Renal cortex interstitium (tissue), 11 donors: ENCODE data around the gene FARS2. TPM values are rescaled to one million over a fixed set of nuclear protein-coding genes. Genes with fewer than 3 reads are reported as not detected.

ENCODE experiments used
- DNase-seq, 11 donors: peaks; one replicate each; pipeline ENCODE4 v3.0.0-alpha.2; 2013; ENCODE audit warnings: low read depth in 9 of 11, low spot score in 4 of 11; ENCODE audit errors: extremely low read depth in 1 of 11
- polyA plus RNA-seq, 3 donors: library from polyadenylated mRNA; unstranded; fragments of 120-200 nt; gene quantifications; one replicate each; pipeline ENCODE4 v1.2.1, GENCODE V29; 2013; ENCODE audit not compliant: insufficient read length in 3 of 3

Gene FARS2
- polyA plus RNA-seq, 3 donors: 18.9 to 21.7 (median 20.0) TPM

- DNase-seq: no peak
Measured at GRCh38 chr6:5278047-5278446, 16.7 kb downstream of the FARS2 start.

DNA sequence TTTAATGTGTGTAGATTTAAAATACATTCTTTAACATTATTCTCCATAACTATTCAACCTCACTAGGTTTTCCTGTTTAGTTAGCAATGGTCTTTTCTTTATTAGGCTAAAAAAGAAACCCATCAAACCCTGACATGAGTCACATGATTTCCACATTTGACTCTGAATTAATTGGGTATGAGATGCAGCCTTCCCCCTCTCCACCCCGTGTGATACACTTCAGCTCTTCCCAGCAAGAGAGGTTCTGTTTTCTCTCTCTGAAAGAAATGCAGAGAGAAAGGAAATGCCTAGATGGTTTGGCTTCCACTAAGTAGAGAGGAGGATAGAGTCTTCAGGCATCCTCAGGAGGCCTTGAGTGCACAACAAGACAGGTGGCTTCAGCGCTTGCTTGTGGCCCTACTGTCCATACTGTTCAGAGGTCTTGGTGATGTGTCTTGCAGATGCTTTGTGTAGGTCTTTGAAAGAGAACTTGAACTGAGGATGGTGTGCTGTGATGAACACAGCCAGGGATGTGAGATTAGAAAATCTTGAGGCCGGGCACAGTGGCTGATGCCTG is 17.3 kb downstream of the FARS2 start:
- no peak for DNase-seq

DNA sequence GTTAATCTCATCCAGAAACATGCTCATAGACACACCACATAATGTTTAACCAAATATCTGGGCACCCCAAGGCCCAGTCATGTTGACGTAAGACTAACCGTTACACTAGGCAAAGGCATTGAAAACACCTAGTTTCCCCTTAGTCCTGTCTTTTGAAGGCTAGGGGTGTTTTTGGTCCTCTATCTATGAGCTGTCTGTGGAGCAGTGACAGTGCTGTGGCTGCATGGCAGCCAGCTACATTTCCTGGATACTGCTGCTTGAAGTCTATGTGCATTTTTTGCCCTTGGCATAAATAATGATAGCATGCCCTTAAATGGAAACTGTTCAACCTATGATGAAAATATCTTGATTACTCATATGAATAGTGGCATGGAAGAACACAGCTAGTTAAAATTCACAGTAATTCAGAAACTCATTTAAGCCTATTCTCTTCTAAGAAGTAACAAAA is 18.6 kb downstream of the FARS2 start:
- DNase-seq: no peak

DNA sequence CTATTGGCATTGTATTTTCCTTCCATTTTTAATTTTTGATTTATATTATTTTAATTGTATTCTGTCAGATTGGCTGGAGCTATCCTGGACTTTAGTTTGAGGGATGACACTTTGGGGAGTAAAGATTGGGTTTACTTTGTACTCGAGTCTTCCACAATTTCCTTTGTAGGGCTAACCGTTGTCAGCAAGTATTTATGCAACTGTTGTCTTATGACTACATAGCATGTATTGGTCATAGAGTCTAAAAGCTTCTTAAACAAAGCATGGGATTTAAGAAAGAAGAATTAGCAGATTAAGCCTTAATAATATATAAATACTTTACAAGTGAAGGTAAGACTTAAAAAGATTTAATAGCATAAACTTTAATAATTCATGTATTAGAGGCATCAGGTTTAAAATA is 19.6 kb downstream of the FARS2 start:
- DNase-seq: no peak

DNA sequence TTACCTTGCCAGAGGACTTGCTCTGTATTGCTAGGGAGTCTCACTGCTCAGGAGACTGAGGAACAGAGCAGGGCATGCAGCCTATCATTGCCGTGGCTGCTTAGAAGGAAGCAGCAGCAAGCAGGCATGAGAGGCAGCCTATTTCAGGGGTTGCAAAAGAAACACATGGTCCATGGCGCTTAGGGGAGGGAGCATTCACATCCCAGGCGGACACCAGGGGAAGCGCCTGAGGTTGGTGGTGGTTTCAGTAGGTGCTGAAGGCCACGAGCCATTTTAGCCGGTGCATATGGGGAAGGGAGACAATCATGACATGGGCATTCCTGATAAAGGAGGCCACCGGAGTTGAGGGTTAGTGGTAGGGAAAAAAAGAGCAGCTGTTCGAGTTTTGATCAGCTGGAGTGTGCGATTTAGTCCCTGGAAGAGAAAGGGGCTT is 20.9 kb downstream of the FARS2 start:
- no peak for DNase-seq

DNA sequence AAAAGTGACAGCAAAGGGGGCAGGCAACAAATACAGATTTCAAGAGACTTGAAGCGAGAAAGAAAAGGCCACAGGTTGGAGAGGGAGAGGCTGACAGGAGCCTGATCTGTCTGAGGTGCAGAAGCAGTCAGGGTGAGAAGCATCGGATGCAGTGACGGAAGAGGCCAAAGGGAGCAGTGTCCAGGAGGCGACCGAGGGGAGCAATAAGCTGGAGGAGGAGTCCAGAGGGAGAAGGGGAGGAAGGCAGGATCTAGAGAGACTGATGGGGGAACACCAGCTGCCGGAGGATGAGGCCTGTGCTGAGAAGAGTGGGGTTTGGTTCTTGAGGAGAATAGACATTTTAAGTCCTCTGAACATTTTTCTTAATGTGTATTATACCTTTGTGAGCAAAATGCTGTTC is 23.8 kb downstream of the FARS2 start:
- no peak for DNase-seq

GRCh38 chr6:5285526-5285925 is 24.2 kb downstream of the FARS2 start:
- no peak for DNase-seq

DNA sequence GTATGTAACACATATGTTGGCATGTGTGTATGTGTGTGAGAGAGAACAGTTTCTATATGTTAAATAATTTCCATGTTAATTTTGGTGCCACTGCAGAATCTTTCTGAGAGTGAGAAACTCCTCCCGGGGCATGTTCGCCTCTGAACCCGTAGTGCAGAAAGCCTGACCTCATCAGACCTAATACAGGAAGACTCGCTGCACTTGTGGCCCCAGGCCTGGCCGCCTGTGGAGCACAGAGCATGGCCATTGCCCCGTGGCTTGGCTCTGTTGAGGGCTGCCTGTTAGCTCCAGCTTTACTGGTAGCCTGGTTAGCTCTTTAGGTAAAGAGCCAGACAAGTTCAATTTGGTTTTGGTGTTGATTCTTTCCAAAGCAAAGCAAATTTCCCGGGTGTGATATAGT is 25.5 kb downstream of the FARS2 start:
- no peak for DNase-seq

- DNase-seq: no peak
Measured at GRCh38 chr6:5287205-5287965, 26.1 kb downstream of the FARS2 start.

DNA sequence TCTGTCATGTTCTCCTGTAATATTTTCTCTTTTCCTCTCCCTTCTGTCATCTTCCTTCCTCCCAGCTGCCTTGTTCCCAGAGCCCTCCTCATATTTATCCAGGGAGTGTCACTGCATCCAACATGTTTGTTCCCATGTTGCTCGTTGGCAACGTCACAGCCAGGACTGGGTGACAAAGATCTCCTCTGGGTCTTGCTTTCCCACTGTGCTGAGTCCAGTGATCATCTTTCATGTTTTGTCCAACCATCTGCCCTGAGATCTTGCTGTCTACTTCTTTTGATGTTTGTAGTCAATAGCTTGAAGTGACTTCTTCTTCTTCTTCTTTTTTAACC is 26.6 kb downstream of the FARS2 start:
- no peak for DNase-seq

GRCh38 chr6:5290097-5290496 is 28.8 kb downstream of the FARS2 start:
- DNase-seq: no peak

DNA sequence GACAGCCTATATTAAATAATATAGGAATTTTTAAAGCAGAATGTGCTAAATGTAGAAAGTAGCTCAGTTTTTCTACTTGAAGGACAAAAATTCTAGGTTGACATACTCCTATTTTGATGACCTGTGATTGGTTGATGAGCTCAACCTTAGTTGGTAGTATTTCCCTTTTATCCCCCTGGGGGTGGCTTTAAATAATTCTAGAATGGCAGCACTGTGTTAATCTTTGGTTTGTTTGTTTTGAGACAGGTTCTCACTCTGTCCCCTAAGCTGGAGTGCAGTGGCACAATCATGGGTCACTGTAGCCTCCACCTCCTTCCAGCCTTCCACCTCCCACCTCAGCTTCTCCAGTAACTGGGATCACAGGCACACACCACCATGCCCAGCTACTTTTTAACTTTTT is 29.2 kb downstream of the FARS2 start:
- DNase-seq: no peak

- DNase-seq: no peak
Measured at GRCh38 chr6:5292154-5292553, 30.8 kb downstream of the FARS2 start.

GRCh38 chr6:5293692-5294091 is 32.4 kb downstream of the FARS2 start:
- DNase-seq: no peak

DNA sequence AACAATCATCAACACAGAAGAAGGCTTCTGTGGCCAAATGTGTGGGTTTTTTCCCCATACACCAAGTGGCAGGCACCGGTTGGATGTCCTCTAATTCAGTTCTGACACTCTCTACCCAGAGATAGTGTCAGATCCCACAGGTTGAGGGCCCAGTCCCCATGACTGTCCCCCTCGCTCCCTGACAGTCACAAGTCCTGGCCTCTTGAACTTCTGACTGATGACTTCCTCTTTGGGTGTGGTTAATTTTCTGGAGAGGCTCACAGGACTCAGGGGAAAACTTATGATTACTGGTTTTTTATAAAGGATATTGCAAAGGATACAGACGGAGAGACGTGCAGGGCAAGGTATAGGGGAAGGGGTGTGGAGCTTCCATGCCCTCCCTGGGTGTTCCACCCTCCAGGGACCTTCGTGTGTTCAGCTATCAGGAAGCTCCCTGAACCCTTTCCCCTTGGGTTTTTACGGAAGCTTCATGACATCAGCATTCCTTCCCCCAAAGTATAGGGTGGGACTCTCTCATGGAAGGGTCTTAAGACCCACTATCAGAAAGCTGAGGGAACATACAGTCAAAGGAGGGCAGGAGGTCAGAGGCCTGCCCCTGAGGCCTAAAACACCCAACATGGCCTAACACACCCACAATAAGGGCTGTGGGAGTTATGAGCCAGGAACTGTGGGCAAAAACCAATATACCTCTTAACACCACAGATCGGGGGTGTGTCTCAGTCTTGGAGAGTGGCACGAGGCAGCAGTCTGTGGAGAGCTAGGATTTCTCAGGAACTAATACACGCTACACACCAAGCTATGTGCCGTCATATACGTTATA is 33.3 kb downstream of the FARS2 start:
- DNase-seq: no peak

GRCh38 chr6:5295623-5296022 is 34.3 kb downstream of the FARS2 start:
- no peak for DNase-seq

GRCh38 chr6:5300206-5300764 is 39.0 kb downstream of the FARS2 start:
- DNase-seq: no peak

DNA sequence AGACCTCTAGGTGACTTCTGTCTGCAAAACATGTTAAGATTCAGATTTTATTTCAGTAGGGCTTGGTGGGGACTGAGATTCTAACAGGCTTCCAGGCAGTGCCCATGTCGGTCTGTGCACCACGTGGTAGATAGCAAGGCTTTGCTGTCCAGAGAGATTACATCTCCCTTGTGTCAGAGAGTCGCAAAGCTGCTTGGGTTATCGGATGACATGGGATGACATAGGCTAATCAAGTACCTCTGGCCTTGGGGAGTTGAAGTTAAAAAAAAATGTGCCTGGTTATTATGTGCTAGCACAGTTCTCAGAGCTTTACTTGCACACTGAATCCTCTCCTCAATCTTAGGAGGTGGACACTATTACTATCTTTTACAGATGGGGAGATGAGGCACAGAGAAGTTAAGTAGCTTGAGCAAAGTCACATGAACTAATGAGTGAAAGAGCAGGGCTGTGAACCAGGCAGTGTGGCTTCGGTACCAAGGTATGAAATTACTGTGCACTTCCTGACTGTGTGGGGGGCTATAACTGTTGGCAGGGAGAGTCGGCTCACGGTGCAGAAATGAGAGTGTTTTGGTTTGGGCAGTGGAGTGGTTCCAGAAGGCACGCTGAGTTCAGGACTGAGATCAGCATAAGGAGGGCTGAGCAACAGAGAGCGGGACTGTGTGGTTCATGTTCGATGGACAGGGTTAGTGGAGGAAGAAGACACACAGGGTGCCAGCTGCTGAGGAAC is 41.1 kb downstream of the FARS2 start:
- no peak for DNase-seq

- DNase-seq: peak in 1 of 11 donors; percentile 36
Measured at GRCh38 chr6:5302995-5303622, 41.8 kb downstream of the FARS2 start.
